HEK293T (cell line): ENCODE measurements around the gene AGAP1.

Experiments used
- FOXK2 ChIP-seq: fragments of 450-650 bp; IDR thresholded peaks from 2 replicates; pipeline ENCODE4 v1.6.1; 2016; ENCODE audit warnings: mild to moderate bottlenecking
- FOXM1 ChIP-seq: fragments of 450-650 bp; IDR thresholded peaks from 2 replicates; pipeline ENCODE4 v1.6.1; 2017; ENCODE audit warnings: mild to moderate bottlenecking, borderline replicate concordance
- NFRKB ChIP-seq: fragments of 450-650 bp; IDR thresholded peaks from 2 replicates; pipeline ENCODE4 v1.6.1; 2016; ENCODE audit warnings: mild to moderate bottlenecking, moderate library complexity

GRCh38 chr2:236173036-236173728, 679.3 kb downstream of the AGAP1 start:
- TF ChIP-seq FOXM1 (no peak), FOXK2 (no peak), NFRKB (no peak)
